Mucosa of gallbladder (tissue), 1 donor: Measurements from ENCODE around the gene DUSP3. TPM values are rescaled to one million over a fixed set of nuclear protein-coding genes. Genes with fewer than 3 reads are reported as not detected.

Experiments used
- DNase-seq: peaks from one replicate; pipeline ENCODE4 v3.0.0-alpha.2; 2020; ENCODE audit warnings: low spot score
- total RNA-seq: library from RNA; stranded (reverse); gene quantifications from one replicate; pipeline ENCODE4 v1.2.1, GENCODE V29; 2021
- donor health status: DM: no; HTN: no; CAD: no.

Gene DUSP3
- total RNA-seq, 1 donor from 2014 or later: 127 TPM

- DNase-seq: no peak
These were observed 44.8 kb downstream of the DUSP3 start for GRCh38 chr17:43733956-43734355.

DNA sequence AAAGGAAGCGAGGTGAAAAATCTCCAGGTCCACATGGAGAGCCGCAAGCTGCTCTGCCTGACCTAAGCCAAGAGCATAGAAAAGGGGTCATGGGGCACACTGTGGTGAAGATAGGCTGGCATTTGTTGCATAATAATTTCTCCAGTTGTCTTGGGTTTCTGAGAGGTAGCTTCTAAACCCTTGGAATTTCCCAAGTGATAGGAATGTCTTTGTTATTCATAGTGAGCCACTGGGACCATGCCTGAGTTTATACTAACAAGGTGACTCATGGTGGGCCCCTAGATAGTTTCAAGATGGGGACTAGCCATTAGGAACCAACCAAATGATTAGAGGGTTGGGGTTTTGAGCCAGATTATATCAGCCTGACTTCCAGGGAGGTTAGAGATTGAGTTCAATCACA is 45.8 kb downstream of the DUSP3 start:
- DNase-seq: no peak

- no peak for DNase-seq
These were observed 50.7 kb downstream of the DUSP3 start for GRCh38 chr17:43728081-43728480.

DNA sequence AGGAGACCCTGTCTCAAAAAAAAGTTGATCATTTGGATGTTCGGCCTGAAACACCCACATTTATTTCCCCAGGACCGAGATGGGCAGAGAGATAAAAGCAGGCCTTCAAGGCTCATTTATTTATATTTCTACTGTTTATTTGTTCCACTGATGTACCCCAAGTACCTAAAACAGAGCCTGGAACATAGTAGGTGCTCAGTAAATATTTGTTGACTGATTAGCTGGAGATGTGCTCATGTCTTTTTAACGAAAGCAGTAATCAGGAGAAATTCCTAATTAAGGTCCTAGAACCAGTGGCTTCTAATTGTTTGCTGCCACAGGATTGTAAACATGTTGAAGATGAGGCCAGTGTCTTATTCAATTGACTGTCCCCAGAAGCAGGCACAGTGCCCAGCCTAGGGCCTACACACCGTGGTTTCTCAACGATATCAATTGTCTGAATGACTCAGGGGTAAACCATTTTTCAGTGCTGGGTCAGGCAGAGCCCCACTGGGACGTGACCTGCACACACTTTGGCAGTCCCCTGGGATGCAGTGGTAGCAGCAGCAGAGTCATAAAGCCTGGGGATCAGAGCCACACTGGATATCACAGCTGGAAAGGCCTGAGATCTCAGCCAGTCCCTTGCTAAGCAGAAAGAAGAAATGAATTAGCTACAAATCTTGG is 54.9 kb downstream of the DUSP3 start:
- DNase-seq: no peak

DNA sequence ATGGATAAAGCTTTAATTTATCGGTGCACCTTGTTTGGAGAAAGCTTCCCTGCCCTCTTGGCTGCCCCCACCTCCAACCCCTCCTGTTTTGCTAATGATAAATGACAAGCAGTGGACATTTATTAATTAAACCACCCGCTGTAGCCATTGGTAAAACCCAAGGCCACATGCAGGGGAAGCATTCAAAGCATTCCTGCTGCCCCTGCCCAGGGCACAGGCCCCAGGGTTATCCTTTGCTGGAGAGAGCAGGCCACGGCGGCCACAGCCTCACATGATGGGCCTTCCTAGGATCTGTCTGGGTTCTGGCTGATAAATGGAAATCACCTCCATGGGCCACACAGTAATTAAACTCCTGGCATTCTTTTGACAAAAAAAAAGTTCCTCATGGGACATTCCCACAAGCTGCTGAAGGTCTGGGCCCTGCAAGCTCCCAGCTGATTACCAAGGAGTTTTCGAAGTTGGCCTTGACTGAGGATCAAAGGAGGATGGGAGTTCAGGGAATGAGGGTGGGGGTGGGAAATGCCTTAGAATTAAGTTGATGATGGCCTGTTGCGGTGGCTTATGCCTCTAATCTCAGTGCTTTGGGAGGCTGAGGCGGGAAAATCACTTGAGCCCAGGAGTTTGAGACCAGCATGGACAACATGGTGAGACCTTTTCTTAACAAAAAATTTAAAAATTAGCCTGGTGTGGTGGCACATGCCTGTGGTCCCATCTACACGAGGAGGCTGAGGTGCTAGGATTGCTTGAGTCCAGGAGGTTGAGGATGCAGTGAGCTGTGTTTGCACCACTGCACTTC is 55.7 kb downstream of the DUSP3 start:
- DNase-seq: no peak

DNA sequence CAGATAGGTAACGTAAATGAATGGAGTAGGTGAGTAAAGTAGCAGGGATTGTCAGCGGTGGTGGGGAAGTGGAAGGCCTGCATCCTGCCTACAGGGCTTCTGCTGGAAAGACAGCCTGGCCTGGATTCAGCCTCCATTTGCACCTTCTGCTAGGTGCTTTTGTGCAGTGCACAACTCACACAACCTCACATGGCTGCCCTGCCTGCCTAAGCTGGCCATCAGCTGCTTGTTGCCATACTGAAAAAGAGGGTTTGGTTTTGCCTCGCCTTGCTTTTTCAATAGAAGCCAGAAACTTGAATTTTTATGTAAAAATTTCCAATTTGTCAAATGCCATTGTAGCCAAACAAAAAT is 56.5 kb downstream of the DUSP3 start:
- no peak for DNase-seq

GRCh38 chr17:43721537-43722268 is 57.1 kb downstream of the DUSP3 start:
- no peak for DNase-seq

DNA sequence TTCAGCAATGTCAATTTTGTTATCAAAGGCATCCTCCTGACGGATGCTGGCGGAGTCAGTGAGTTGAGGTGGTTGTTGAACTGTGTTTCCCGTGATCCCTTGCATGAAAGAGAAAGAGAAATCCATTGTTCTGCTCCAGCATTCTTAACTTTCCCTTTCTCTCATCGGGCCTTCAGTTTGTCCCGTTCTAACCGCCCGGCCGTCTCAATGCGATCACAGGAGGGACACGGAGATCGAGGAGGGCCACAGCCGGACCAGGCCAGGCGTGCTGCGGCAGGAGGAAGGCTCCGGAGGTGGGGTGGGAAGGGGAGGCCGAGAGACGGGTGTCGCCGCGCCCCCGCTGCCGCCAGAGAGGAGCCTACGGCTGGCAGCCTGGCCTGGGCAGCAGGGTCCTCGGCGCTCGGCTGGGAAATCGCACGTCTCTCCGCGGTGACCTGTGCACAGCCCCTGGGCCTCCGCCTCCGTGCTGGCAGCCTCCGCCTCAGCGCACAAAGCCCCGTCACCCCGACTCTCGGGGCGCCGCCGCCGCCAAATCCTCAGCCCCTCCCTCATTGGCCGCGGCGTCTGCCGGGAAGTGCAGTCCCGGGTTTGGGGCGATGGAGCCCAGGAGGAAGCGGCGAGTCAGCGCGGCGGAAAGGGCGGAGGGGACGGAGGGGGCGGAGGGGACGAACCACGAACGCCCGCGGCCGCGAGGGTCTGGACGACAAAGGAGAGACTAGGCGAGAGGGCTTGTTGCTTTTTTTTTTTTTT is 58.3 kb downstream of the DUSP3 start:
- peak; percentile 75 for DNase-seq

DNA sequence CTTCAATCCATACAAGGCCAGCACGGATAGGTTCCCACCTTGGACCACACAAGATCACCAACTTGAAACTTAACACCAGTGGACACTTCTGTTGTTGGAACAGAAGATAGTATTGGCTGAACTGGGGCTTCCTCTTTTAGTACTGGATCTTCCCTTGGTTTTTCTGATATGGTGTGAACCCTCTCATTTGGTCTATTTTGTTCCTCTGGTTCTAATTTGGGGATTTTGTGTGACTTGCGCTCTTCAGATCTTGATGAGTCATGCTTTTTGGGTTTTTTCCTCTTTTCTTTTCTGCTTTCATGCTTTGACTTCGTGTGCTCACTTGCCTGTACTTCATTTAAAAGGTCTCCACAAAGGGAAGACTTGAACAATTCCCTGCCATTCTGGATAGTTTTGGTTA is 59.2 kb downstream of the DUSP3 start:
- no peak for DNase-seq

GRCh38 chr17:43718544-43718943 is 60.2 kb downstream of the DUSP3 start:
- no peak for DNase-seq

DNA sequence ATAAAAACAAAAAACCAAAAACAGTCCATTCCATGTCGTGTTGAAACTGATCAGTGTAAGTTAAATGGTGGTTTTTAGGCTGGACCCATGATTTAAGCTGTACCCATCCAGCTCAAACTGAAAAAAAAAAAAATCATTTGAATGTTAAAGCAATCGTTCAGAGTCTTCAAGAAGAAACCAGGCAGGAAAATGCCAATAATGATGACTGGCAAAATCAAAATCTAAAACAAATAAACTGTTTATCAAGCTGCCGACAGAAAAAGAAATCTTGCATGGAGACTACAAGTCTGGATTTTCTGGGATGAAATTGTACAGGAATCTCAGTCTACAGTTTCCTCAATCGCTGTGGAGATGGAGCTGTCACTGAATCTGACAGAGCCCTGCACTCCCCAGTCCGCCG is 60.9 kb downstream of the DUSP3 start:
- no peak for DNase-seq

Other genes starting within 250 kb of the DUSP3 start
- gene ETV4, start 232.6 kb downstream of the DUSP3 start, total RNA-seq: 47.6 TPM
- gene MEOX1, start 117.1 kb downstream of the DUSP3 start, total RNA-seq: 5.0 TPM
- not detected for gene SOST, start 20.2 kb downstream of the DUSP3 start, total RNA-seq
- gene CFAP97D1, start 1.5 kb upstream of the DUSP3 start, total RNA-seq: not detected
- 19.2 TPM for gene MPP3, start 54.2 kb upstream of the DUSP3 start, total RNA-seq
- gene CD300LG, start 68.2 kb upstream of the DUSP3 start, total RNA-seq: 1.5 TPM
- 7.0 TPM for gene MPP2, start 128.6 kb upstream of the DUSP3 start, total RNA-seq
- not detected for gene PPY, start 163.5 kb upstream of the DUSP3 start, total RNA-seq
- gene PYY, start 175.0 kb upstream of the DUSP3 start, total RNA-seq: not detected
- gene NAGS, start 225.6 kb upstream of the DUSP3 start, total RNA-seq: 3.6 TPM
- gene TMEM101, start 236.0 kb upstream of the DUSP3 start, total RNA-seq: 33.4 TPM